GM19324 (cell line): ENCODE results near the gene CANT1.
"Not testable (repeated sequence)": the region's sequence is repeated elsewhere in the genome, so short reads cannot be mapped to it uniquely, and the experiment has no call there.

Source experiments
- ATAC-seq: cut with Tn5 transposase; IDR thresholded peaks from one replicate; pipeline ENCODE4 v1.9.1; 2021; ENCODE audit warnings: mild to moderate bottlenecking, moderate library complexity; ENCODE audit not compliant: unreplicated experiment, low FRiP score

The CANT1 gene

GRCh38 chr17:79028496-79029326 is 19.1 kb upstream of the CANT1 start:
- ATAC-seq, result no peak

DNA sequence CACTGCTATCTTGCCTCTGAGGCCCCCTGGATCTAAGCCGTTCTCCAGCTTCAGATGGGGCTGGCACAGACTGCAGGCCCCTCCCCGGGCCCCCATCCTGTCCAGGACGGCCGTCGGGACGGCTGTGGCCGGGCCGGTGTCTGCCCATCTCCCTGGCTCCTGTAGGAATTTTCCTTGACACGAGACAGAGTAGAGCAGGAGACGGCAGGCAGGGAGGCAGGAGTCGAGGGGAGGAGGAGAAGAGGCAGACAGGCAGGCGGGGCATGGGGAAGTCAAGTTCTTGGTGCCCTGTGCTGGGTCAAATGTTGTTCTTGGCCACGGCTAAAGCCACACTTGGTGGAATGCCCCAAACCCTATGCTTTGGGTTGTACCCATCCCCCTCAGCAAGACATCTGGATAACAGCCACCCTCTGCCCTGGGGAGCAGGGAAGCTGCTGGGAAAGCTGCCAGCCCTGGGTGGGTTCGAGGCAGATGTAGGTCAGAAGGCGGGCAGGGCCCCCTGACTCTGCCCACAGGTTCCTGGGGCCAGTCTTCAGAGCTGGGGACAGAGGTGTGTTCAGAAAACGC is 18.4 kb upstream of the CANT1 start:
- ATAC-seq, result no peak

DNA sequence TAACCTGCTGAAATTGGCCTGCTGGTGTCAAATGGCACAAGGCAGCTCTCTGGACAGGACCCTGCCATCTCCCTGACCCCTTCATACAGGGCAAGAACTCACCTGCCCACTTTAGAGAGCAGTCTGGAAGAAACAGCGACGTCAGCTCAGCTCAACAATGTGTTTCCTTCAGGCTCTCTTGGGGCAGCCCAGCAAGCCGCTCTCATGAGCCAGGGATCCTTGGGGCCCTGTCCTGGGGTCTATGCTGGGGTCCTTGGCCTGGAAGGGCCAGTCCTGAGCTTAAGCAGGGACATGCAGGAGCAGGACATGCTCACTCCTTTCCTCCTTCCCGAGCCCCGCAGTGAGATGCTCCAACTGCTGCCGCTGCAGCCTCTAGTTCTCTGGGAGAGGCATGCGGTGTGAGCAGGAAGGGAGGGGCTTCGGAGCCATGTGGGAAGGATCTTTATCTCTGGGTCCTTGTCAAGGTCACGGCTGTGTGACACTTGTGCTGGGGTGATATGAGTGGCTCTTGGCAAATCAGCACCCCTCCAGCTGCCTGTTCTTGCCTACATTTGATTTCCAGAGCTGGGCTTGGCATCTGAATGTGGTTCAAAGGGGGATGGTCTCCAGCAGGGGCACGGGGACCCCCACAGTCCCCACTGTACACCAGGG is 17.8 kb upstream of the CANT1 start:
- ATAC-seq, result no peak

GRCh38 chr17:79026376-79027273 is 17.1 kb upstream of the CANT1 start:
- ATAC-seq, result no peak

DNA sequence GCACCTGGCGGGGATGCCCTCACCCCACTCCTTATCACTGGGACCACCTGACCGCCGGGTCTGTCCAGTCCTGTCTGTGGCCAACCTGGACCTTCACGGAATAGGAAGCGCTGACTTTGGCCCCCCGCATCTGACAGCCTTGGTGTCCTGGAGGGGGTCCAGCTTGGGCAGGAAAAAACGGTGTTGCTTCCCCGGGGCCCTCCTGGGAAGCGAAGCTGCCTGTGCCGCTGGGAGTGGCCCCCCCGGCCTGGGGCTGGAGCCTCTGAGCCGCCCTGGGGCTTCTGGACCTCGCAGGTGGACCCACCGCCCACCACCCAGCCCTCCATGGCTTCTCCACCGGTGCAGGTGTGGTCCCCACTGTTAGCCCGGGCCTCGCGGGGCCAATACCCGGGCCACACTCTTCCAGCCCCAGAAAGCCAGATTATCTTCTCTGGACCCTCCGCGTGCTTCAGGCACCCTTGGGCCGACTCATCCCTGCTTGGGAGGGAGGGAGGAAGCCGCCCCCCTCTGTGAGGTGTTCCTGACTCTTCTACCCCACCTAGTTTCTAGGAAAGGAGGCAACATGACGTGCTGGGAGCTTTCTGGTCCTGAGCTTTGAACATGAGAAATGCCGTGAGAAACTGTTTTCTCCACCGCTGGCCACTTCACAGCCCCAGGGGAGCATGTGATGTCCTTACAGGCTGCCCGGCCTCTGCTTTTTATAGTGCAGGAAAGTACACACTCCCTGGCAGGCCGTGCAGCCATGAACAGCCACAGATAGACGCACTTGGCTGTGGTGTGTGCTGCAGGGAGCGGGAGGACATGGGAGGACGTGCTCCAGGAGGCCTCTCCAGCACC is 15.6 kb upstream of the CANT1 start:
- ATAC-seq, result no peak

DNA sequence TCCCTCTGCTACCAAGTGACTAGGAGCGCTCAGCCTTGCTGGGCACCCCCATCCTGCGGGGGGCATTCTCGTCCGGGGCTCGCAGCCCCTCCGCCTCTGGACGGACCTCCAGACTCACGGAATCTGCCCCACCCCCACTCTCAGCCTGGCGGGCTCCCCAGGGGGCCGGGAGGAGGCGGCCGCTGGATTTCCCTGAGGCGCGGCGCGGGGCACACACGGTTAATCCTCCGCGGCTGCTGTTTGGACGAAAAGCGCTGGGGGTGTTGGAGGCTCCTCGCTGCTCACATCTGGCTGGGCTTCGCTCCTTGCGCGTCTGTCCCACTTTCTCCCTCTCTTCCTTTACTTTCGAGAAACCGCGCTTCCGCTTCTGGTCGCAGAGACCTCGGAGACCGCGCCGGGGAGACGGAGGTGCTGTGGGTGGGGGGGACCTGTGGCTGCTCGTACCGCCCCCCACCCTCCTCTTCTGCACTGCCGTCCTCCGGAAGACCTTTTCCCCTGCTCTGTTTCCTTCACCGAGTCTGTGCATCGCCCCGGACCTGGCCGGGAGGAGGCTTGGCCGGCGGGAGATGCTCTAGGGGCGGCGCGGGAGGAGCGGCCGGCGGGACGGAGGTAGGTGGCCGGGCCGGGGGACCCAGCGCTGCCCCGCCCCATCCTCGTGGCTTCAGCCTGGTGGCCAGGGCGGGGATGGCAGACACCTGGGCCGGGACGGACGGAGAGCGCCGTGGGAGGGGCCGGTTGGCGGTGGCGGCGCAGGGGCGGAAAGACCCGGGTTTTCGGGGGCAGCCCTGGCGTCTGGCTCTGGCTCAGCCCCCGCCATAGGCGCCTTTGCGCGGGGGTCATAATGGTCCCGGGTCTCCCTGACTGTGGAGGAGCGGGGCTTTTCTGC is 14.6 kb upstream of the CANT1 start, which contains the start of gene C1QTNF1:
TSS of gene C1QTNF1 (plus strand) at position 284 of the 886 bp plus-strand sequence. CDS start 19,800 bp downstream, outside the sequence.
- ATAC-seq, result no peak

- ATAC-seq, result no peak
These were observed 13.7 kb upstream of the CANT1 start for GRCh38 chr17:79023180-79023705.

GRCh38 chr17:79022507-79022991 is 13.0 kb upstream of the CANT1 start:
- no peak for ATAC-seq

DNA sequence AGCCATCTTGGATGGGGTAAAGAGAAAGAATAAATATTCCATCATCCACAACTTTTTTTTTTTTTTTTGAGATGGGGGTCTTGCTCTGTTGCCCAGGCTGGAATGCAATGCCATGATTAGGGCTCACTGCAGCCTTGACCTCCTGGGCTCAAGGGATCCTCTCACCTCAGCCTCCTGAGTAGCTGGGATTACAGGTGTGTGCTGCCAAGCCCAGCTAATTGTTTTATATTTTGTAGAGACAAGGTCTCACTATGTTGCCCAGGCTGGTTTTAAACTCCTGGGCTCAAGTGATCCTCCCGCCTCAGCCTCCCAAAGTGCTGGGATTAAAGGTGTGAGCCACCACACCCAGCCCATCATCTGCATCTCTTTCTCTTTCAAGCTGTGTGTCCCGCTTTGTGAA is 12.4 kb upstream of the CANT1 start:
- not testable (repeated sequence) for ATAC-seq

DNA sequence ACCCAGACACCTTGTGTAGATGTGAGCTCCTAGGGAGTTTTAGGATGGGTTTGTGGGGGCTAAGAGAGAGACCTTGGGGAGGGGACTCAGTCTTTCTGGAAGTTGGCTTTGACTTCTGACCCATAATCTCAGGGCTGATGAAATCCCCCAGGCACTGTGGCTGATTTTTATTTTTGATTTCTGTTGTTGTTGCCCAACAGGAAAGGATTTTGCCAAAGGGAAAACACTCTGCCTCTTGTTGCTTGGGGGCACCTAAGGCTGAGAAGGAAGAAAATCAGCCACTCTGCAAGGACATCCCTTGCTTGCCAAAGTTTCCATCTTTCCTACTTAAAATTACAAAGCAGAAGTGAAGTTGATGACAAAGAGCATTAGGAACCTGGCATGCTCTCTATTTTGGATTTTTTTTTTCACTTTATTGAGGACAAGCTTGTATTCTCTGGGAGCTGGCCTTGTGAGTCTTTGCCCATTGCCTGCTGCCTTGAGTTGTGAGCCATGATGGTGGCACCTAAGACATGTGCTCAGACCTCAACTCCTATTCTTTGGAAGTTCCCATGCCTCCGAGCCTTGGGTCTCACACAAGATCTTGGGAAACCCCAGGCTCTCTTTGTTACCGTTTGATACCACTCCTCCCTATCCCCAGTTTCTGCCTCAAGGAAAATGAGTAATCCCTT is 11.2 kb upstream of the CANT1 start:
- no peak for ATAC-seq

DNA sequence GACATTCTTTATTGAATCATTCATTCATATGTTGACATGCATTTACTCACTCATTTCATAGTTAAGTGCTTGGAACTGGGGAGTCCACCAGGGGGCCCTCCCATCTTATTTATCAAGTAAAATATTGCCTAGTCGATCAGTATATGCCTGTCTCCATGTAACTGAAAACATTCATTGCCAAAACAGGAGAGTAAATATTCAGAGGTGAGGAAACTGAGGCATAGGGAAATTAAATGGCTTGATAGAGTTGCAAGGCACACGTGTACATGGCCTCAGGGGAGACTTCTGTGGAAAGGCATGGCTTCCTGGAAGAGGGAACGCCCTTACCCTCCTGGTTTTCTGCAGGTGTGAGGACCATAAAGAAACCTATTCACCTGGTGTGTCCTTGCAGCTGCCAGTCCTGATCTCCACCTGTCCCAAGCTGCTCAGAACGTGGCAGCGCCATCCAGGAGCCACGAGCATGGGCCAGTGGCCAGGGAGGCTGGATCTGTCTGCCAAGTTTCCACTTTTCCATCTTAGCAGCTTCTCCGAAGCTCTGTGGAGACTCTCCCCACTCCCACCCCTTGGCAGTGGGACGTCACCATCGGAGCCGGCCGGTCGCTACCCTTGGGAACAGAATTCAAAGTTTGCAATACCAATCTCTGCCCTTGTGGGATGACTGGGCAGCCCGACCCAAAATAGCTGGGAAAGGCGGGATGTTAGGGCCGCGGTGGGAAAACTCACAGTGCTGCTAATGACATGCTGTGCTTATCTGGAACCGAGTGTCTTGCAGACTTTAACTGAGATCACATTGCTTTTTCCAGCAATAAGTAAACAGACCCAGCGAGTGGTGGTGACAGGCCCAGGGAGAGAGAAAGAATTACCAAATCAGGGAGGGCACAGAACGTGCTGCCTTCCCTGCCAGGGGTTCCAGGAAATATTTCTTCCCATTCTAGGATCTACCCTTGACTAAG is 10.3 kb upstream of the CANT1 start:
- ATAC-seq, result no peak

- ATAC-seq, result no peak
These were observed 9.7 kb upstream of the CANT1 start for GRCh38 chr17:79019261-79019631.

- ATAC-seq, result no peak
These were observed 8.8 kb upstream of the CANT1 start for GRCh38 chr17:79018370-79018695.

DNA sequence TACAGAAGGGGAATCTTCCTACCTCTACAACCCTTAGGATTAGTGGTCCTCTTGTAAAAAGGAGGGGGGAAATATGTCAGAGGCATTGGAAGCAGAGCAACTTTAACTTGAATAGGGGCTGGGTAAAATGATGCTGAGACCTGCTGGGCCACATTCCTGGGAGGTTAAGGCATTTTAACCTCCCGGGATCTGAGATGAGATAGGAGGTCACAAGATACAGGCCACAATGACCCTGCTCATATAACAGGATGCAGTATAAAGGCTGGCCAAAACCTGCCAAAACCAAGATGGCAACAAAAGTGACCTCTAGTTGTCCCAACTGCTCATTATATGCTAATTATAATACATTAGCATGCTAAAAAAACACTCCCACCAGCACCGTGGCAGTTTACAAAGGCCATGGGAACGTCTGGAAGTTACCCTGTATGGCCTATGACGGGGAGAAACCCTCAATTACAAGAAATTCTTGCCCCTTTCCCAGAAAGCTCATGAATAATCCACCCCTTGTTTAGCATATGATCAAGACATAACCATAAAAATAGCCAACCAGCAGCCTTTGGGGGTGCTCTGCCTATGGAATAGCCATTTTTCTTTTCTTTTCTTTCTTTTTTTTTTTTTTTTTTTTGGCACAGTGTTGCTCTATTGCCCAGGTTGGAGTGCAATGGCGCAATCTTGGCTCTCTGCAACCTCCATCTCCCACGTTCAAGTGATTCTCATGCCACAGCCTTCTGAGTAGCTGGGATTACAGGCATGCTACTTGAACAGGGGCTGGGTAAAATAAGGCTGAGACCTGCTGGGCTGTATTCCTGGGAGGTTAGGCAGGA is 8.2 kb upstream of the CANT1 start:
- no peak for ATAC-seq

GRCh38 chr17:79014158-79014758 is 4.7 kb upstream of the CANT1 start:
- ATAC-seq, result no peak
